Upper lobe of left lung (tissue), 6 donors: ENCODE measurements around the gene FEM1C. TPM values are rescaled to one million over a fixed set of nuclear protein-coding genes. Genes with fewer than 3 reads are reported as not detected.
A peak's percentile ranks its signal among the peaks of the same experiment; 100 is the strongest.

ENCODE experiments used
- ATAC-seq, 2 donors: fragments of 200-7000 bp; cut with Tn5 transposase; one replicate each; pipeline ENCODE4 v1.9.1; 2022; ENCODE audit warnings: mild to moderate bottlenecking in 2 of 2, moderate library complexity in 2 of 2; ENCODE audit not compliant: low FRiP score in 2 of 2
- DNase-seq, 2 donors: peaks; one replicate each; pipeline ENCODE4 v3.0.0-alpha.2; 2019 to 2020
- H3K27ac ChIP-seq, 4 donors: fragments of 200-600 bp; sonication (generic); one replicate each; pipeline ENCODE4 v1.5.1; 2016 to 2019
- H3K27me3 ChIP-seq, 4 donors: fragments of 200-600 bp; sonication (generic); one replicate each; pipeline ENCODE4 v1.5.1; 2017 to 2019
- H3K36me3 ChIP-seq, 4 donors: fragments of 200-600 bp; sonication (generic); one replicate each; pipeline ENCODE4 v1.5.1; 2016 to 2019
- H3K4me1 ChIP-seq, 4 donors: fragments of 200-600 bp; sonication (generic); one replicate each; pipeline ENCODE4 v1.5.1; 2018 to 2019
- H3K4me3 ChIP-seq, 4 donors: fragments of 200-600 bp; sonication (generic); one replicate each; pipeline ENCODE4 v1.5.1; 2017 to 2019; ENCODE audit warnings: mild to moderate bottlenecking in 2 of 4, moderate library complexity in 1 of 4
- H3K9me3 ChIP-seq, 4 donors: fragments of 200-600 bp; sonication (generic); one replicate each; pipeline ENCODE4 v1.5.1; 2018 to 2019
- CTCF ChIP-seq, 6 experiments: fragments of 450-650 bp in 4 of 6; fragments of 200-600 bp in 2 of 6; sonication (generic) in 2 of 6; IDR thresholded peaks; one replicate each; pipeline ENCODE4 v1.5.1; 2016 to 2019; ENCODE audit warnings: antibody characterized with exemption in 6 of 6
- EP300 ChIP-seq, 4 donors: sonication (generic); formaldehyde crosslinking; IDR thresholded peaks; one replicate each; pipeline ENCODE4 v1.5.1; 2017; ENCODE audit warnings: antibody characterized with exemption in 4 of 4, control low read depth in 2 of 4
- POLR2A ChIP-seq, 4 donors: fragments of 450-650 bp; IDR thresholded peaks; one replicate each; pipeline ENCODE4 v1.5.1; 2016 to 2017; ENCODE audit warnings: antibody characterized with exemption in 4 of 4, mild to moderate bottlenecking in 2 of 4
- POLR2AphosphoS5 ChIP-seq, 2 donors: sonication (generic); formaldehyde crosslinking; IDR thresholded peaks; one replicate each; pipeline ENCODE4 v1.5.1; 2017; ENCODE audit warnings: antibody characterized with exemption in 2 of 2
- WGBS, 2 donors: methylation state at CpG; one replicate each; pipeline ENCODE4 v1.1.5; 2017 to 2018; 5-methylcytosine and 5-hydroxymethylcytosine counted together
- total RNA-seq, 6 donors: library from RNA; depleted of rRNA in 4 of 6; stranded (reverse); fragments of >200 nt in 4 of 6; gene quantifications; one replicate each; pipeline versions ENCODE4 v1.1.0 to v1.2.1, GENCODE V29; 2016 to 2021
- donor health status: DM: no; HTN: no; CAD: no; lungs with moderate emphysema.
- donor health status: DM: no; HTN: yes; CAD: no; lungs with severe emphysema.

The FEM1C gene
- total RNA-seq, 6 donors from 2014 or later: 9.7 to 39.8 (median 24.5) TPM

- ATAC-seq (no peak), DNase-seq (no peak)
- Histone ChIP-seq H3K9me3 (no peaks in the 10 kb centered on the region), H3K27me3 (no peaks in the 10 kb centered on the region), H3K27ac (no peak overlapping the region), H3K4me3 (no peak overlapping the region), H3K4me1 (no peaks in the 10 kb centered on the region), H3K36me3 (no peaks in the 10 kb centered on the region)
- no peak for TF ChIP-seq CTCF (IDR thresholded peaks at IDR 0.05)
- WGBS, 2 donors: 73 to 85% methylated on average over 5 of the region's 5 CpGs
These were observed 26.9 kb upstream of the FEM1C start for GRCh38 chr5:115571441-115571878.

GRCh38 chr5:115568668-115569067 is 24.1 kb upstream of the FEM1C start:
- Histone ChIP-seq H3K27ac (no peak overlapping the region), H3K36me3 (no peaks in the 10 kb centered on the region), H3K4me1 (no peaks in the 10 kb centered on the region), H3K27me3 (no peaks in the 10 kb centered on the region), H3K4me3 (no peak overlapping the region), H3K9me3 (no peaks in the 10 kb centered on the region)
- DNase-seq (no peak), ATAC-seq (no peak)
- TF ChIP-seq CTCF (IDR thresholded peaks at IDR 0.05) (no peak), POLR2A (IDR thresholded peaks at IDR 0.05) (no peak), EP300 (IDR thresholded peaks at IDR 0.05) (no peak), POLR2AphosphoS5 (IDR thresholded peaks at IDR 0.05) (no peak)
- 90 to 93% methylated on average over 1 of the region's 1 CpG for WGBS, 2 donors

- TF ChIP-seq POLR2A (IDR thresholded peaks at IDR 0.05) (no peak), POLR2AphosphoS5 (IDR thresholded peaks at IDR 0.05) (no peak), EP300 (IDR thresholded peaks at IDR 0.05) (no peak), CTCF (IDR thresholded peaks at IDR 0.05) (no peak)
- Histone ChIP-seq H3K27me3 (no peaks in the 10 kb centered on the region), H3K9me3 (no peaks in the 10 kb centered on the region), H3K4me1 (no peaks in the 10 kb centered on the region), H3K27ac (no peak overlapping the region), H3K36me3 (no peaks in the 10 kb centered on the region), H3K4me3 (no peak overlapping the region)
- DNase-seq: no peak
- ATAC-seq: no peak
- WGBS, 2 donors: 85 to 97% methylated on average over 2 of the region's 2 CpGs
These were observed 20.7 kb upstream of the FEM1C start for GRCh38 chr5:115565233-115565632.

GRCh38 chr5:115561176-115561575 is 16.6 kb upstream of the FEM1C start:
- H3K27me3 ChIP-seq: no peaks in the 10 kb centered on the region
- DNase-seq: no peak
- 89 to 91% methylated on average over 3 of the region's 3 CpGs for WGBS, 2 donors
- H3K9me3 ChIP-seq: no peaks in the 10 kb centered on the region
- no peaks in the 10 kb centered on the region for H3K36me3 ChIP-seq
- ATAC-seq: no peak
- no peak overlapping the region for H3K27ac ChIP-seq
- no peak for TF ChIP-seq EP300 (IDR thresholded peaks at IDR 0.05)
- TF ChIP-seq CTCF (IDR thresholded peaks at IDR 0.05): no peak
- TF ChIP-seq POLR2A (IDR thresholded peaks at IDR 0.05): no peak
- no peak for TF ChIP-seq POLR2AphosphoS5 (IDR thresholded peaks at IDR 0.05)
- H3K4me1 ChIP-seq: peaks cover 11 to 18% (median 15%) of the 10 kb centered on the region in 4 donors
- no peak overlapping the region for H3K4me3 ChIP-seq

GRCh38 chr5:115559524-115559923 is 14.9 kb upstream of the FEM1C start:
- DNase-seq: no peak
- Histone ChIP-seq H3K27me3 (no peaks in the 10 kb centered on the region), H3K9me3 (no peaks in the 10 kb centered on the region), H3K4me1 (peaks cover 11 to 18% (median 15%) of the 10 kb centered on the region in 4 donors), H3K36me3 (no peaks in the 10 kb centered on the region), H3K4me3 (no peak overlapping the region), H3K27ac (no peak overlapping the region)
- no peak for TF ChIP-seq CTCF (IDR thresholded peaks at IDR 0.05)
- no peak for TF ChIP-seq EP300 (IDR thresholded peaks at IDR 0.05)
- TF ChIP-seq POLR2AphosphoS5 (IDR thresholded peaks at IDR 0.05): no peak
- no peak for TF ChIP-seq POLR2A (IDR thresholded peaks at IDR 0.05)
- ATAC-seq: peak in 1 of 2 donors; percentile 46
